HG03139 (cell line): ENCODE results near the gene CUZD1.

Experiments
- ATAC-seq: cut with Tn5 transposase; IDR thresholded peaks from one replicate; pipeline ENCODE4 v1.9.1; 2021; ENCODE audit not compliant: unreplicated experiment

Gene CUZD1

GRCh38 chr10:122856902-122857301, 11.2 kb upstream of the CUZD1 start:
- ATAC-seq = no peak

- ATAC-seq = no peak
These were observed 10.1 kb upstream of the CUZD1 start for GRCh38 chr10:122855745-122856144.

- no peak for ATAC-seq
These were observed 9.0 kb upstream of the CUZD1 start for GRCh38 chr10:122854648-122855047.

- no peak for ATAC-seq
These were observed 8.1 kb upstream of the CUZD1 start for GRCh38 chr10:122853665-122854313.

DNA sequence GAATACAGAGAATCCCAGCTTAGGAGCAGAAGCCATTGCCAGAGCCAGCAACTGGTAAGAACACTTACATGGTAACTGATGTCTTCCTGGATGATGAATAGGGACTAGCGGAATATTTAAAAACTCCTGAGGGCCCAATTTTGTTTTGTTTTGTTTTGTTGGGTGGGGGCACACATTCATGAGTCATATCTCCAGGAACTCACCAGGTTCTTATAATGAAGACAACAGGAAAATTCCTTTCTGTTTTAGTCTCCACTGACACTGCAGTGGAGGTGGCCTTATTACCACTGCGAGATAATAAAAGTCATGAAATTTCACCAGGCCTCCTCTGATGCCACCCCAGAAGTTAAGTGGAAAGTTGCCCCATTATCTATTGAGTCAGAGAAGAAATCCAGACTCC, 6.6 kb upstream of the CUZD1 start:
- no peak for ATAC-seq

- ATAC-seq = no peak
These were observed 5.3 kb upstream of the CUZD1 start for GRCh38 chr10:122850705-122851640.

GRCh38 chr10:122849900-122850605, 4.4 kb upstream of the CUZD1 start:
- no peak for ATAC-seq

GRCh38 chr10:122849090-122849489, 3.4 kb upstream of the CUZD1 start:
- no peak for ATAC-seq

DNA sequence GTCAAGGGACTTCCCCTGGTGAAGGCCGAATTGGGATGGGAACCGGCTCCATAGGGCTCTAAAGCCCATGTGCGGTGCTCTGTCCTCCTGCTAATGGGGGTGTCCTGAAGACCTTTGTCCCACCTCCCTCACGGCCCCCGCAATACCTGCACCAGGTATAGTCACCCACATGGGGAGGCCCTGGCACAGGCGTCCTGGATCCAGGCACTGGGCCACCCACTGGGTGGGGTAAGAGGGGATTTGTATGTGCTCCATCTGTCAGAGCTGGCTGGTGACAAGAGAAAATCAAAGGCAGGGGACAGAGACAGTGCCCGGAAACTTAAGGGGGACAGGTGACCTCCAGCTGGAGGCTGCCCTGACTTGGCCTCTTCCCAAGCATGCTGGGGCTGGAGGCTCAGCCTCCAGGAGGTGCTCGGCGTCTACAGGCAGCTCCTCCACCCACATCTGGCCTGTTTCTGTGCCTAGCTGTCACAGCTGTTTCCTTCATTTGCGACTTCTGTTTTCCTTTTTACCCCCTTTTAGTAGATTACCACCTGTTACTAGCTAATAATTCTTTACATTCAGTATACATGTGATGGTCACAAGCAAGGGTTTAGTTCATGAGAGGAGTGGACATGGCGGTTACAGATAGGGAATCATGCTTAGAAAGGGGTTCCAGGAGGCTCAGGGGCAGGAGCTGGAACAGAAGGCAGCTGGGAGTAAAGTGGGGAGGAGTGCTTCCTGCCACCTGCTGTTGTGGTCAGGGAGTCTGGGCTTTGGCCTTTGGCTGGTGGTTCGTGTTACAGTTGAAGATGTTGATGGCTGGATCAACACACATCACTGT, 2.3 kb upstream of the CUZD1 start:
- peak; percentile 48 for ATAC-seq

DNA sequence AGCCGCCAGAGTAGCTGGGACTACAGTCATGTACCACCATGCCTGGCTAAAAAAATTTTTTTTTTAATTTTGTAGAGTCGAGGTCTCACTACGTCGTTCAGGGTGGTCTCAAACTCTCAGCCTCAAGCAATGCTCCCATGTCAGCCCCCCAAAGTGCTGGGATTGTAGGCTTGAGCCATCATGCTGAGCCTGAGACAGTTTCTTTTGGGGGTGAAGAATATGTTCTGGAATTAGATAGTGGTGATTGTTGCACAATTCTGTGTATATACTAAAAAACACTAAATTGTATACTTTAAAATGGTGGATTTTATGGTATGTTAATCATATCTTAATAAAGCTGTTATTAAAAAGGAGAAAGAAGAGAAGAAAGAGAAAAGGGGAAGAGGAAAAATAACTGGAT, 1.5 kb downstream of the CUZD1 start:
- no peak for ATAC-seq

DNA sequence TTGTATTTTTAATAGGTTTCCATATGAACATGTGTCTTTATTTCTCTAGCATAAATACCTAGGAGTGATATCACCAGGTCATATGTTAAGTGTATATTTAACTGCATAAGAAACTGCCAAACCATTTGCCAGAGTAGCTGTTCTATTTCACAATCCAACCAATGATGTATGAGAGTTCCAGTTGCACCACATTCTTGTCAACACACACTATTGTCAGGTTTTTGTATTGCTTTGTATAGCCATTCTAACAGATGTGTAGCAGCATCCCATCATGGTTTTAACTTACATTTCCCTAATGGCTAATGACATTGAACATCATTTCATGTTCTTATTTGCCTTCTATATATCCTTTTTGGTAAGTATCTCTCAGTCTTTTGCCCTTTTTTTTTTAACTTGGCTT, 4.1 kb downstream of the CUZD1 start:
- ATAC-seq = no peak

GRCh38 chr10:122839505-122839904, 6.2 kb downstream of the CUZD1 start:
- no peak for ATAC-seq

DNA sequence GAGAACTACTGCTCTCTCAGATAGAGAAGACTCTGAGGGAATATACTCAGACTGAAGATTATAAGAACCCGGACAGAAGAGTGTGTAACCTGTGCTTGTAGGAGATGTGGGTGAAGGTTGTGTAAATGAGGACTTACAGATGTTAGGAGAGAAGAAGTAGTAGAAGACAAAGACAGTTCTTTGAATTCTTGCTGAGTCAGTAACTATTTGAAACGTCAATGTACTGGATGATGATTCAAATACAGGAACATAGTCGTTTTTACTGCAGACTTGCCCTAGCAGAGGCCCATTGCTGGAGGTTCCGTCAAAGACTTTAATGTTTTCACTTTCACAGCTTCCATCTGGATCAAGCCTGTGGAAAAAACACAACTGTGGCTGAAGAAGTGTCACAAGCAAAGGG, 6.8 kb downstream of the CUZD1 start:
- no peak for ATAC-seq

DNA sequence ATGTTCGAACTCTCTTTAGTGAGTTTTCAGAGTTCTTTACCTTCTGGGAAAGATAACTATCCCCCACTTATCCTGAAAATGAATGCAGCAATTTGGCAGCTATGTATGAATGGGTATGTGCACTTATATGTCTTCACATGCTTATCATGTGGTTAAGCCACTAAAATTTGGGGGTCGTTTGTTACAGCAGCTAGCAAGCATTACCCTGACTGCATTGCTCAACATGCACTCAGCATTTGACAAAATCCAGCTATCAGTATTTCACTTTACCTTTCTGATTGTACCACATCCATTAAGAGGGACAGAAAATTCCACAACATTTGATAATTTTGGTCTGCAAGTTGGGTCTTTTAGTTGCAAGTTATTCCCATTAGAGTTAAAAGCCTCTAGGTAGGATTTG, 9.7 kb downstream of the CUZD1 start:
- no peak for ATAC-seq

- ATAC-seq = no peak
These were observed 14.7 kb downstream of the CUZD1 start for GRCh38 chr10:122830965-122831353.

GRCh38 chr10:122830273-122830964, 15.2 kb downstream of the CUZD1 start:
- no peak for ATAC-seq

DNA sequence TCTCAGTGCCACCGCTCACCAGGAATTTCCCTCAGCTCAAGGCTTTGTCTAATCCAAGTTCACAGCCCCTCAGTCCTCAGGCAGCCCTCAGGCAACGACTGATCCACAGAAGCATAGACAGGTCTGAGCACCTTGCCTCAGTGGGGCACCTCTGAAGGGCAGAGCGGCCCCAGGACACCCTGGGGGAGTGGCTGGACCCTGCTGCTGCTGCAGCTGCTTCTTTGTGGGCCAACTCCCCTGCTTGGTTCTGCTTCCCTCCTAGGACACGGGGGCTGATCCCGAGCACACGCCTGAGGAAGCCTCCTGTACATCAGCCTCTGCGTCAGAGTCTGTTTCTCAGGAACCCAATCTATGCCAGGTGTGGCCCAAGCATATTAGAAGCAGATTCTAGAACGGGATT, 16.2 kb downstream of the CUZD1 start:
- no peak for ATAC-seq

GRCh38 chr10:122828716-122829255, 16.9 kb downstream of the CUZD1 start:
- ATAC-seq = no peak

GRCh38 chr10:122827302-122827701, 18.4 kb downstream of the CUZD1 start:
- ATAC-seq = no peak
